Immature natural killer cell (primary cell): ENCODE measurements around the gene FEM1B. TPM values are rescaled to one million over a fixed set of nuclear protein-coding genes. Genes with fewer than 3 reads are reported as not detected.
"Not testable (repeated sequence)": the region's sequence is repeated elsewhere in the genome, so short reads cannot be mapped to it uniquely, and the experiment has no call there.

Source experiments
- DNase-seq, 3 donors: peaks; one replicate each; pipeline ENCODE4 v3.0.0; 2022; ENCODE audit warnings: mixed read lengths in 1 of 3
- H3K27ac Mint-ChIP-seq, 6 donors: one replicate each; pipeline ENCODE4 v1.8.0; 2020; ENCODE audit warnings: mixed read lengths in 6 of 6, mild to moderate bottlenecking in 5 of 6, inconsistent platforms in 4 of 6, moderate library complexity in 3 of 6
- H3K27me3 Mint-ChIP-seq, 3 donors: one replicate each; pipeline ENCODE4 v1.8.0; 2020 to 2021; ENCODE audit warnings: low read depth in 3 of 3, mild to moderate bottlenecking in 3 of 3, mixed read lengths in 3 of 3, moderate library complexity in 3 of 3, inconsistent platforms in 1 of 3
- H3K36me3 Mint-ChIP-seq, 3 donors: one replicate each; pipeline ENCODE4 v1.8.0; 2020; ENCODE audit warnings: mixed read lengths in 3 of 3, inconsistent platforms in 2 of 3, mild to moderate bottlenecking in 2 of 3
- H3K4me1 Mint-ChIP-seq, 2 donors: one replicate each; pipeline ENCODE4 v1.8.0; 2020; ENCODE audit warnings: inconsistent platforms in 2 of 2, mild to moderate bottlenecking in 2 of 2, mixed read lengths in 2 of 2, moderate library complexity in 1 of 2
- H3K4me3 Mint-ChIP-seq, 5 donors: one replicate each; pipeline ENCODE4 v1.8.0; 2020; ENCODE audit warnings: mild to moderate bottlenecking in 5 of 5, mixed read lengths in 5 of 5, inconsistent platforms in 3 of 5, moderate library complexity in 3 of 5
- H3K9me3 Mint-ChIP-seq, 6 donors: one replicate each; pipeline ENCODE4 v1.8.0; 2020; ENCODE audit warnings: mild to moderate bottlenecking in 6 of 6, mixed read lengths in 6 of 6, inconsistent platforms in 4 of 6, moderate library complexity in 3 of 6
- polyA plus RNA-seq, 3 donors: library from polyadenylated mRNA; unstranded; fragments of 300-500 nt; fragmentation: Illumina TruSeq; gene quantifications; one replicate each; pipeline ENCODE4 v1.2.3, GENCODE V29; 2021

FEM1B gene
- polyA plus RNA-seq: 10 to 100 TPM in 2 of 3 donors, 1 to 10 TPM in 1; 6.1 to 25.9 (median 18.4) TPM

- H3K9me3 Mint-ChIP-seq: no peaks in the 10 kb centered on the region
- DNase-seq: peak; percentile 93 to 94 (median 94)
- H3K27ac Mint-ChIP-seq: peak within 1 kb of the TSS; percentile 92 to 98 (median 96)
- H3K4me1 Mint-ChIP-seq: peaks cover 55 to 62% of the 10 kb centered on the region in 2 donors
- H3K4me3 Mint-ChIP-seq: peak within 1 kb of the TSS; percentile 93 to 97 (median 96)
- H3K27me3 Mint-ChIP-seq: peaks cover 6 to 15% (median 14%) of the 10 kb centered on the region in 3 donors
- H3K36me3 Mint-ChIP-seq: no peaks in the 10 kb centered on the region
Measured at GRCh38 chr15:68277603-68278344, at the start of gene FEM1B. TSS of gene FEM1B (plus strand) at chr15:68277745. CDS start at chr15:68278418, 673 bp downstream.

GRCh38 chr15:68228143-68228970 is 49.2 kb upstream of the FEM1B start:
- DNase-seq: no peak
- Mint-ChIP-seq H3K9me3 (no peaks in the 10 kb centered on the region), H3K4me3 (peak overlapping the region; percentile 85 to 95 (median 88)), H3K36me3 (no peaks in the 10 kb centered on the region), H3K27me3 (peaks cover 4 to 8% (median 7%) of the 10 kb centered on the region in 3 donors), H3K4me1 (peaks cover 32 to 33% of the 10 kb centered on the region in 2 donors), H3K27ac (peak overlapping the region; percentile 14 to 81 (median 74))

- Mint-ChIP-seq H3K27me3 (peaks cover 4 to 9% (median 8%) of the 10 kb centered on the region in 3 donors), H3K9me3 (no peaks in the 10 kb centered on the region), H3K27ac (peak overlapping the region; percentile 14 to 81 (median 74)), H3K36me3 (no peaks in the 10 kb centered on the region), H3K4me3 (peak overlapping the region; percentile 85 to 95 (median 88)), H3K4me1 (peaks cover 32 to 33% of the 10 kb centered on the region in 2 donors)
- DNase-seq: no peak
Measured at GRCh38 chr15:68228971-68229385, 48.6 kb upstream of the FEM1B start.

- DNase-seq: peak; percentile 80 to 85 (median 83)
- Mint-ChIP-seq H3K4me3 (peak within 1 kb of the TSS; percentile 90 to 95 (median 94)), H3K36me3 (no peaks in the 10 kb centered on the region), H3K9me3 (no peaks in the 10 kb centered on the region), H3K27ac (peak within 1 kb of the TSS; percentile 29 to 92 (median 82)), H3K27me3 (peaks cover 6 to 9% (median 8%) of the 10 kb centered on the region in 3 donors), H3K4me1 (peaks cover 31 to 32% of the 10 kb centered on the region in 2 donors)
Measured at GRCh38 chr15:68229386-68230156, 48.0 kb upstream of the FEM1B start, which contains the start of gene CLN6. TSS of gene CLN6 (minus strand) at chr15:68229728. CDS start at chr15:68229584, 144 bp downstream.

- peaks cover 8 to 12% (median 10%) of the 10 kb centered on the region in 3 donors for H3K27me3 Mint-ChIP-seq
- peaks cover 24% of the 10 kb centered on the region in 2 donors for H3K4me1 Mint-ChIP-seq
- H3K9me3 Mint-ChIP-seq: no peaks in the 10 kb centered on the region
- peak overlapping the region; percentile 90 to 95 (median 94) for H3K4me3 Mint-ChIP-seq
- peak overlapping the region; percentile 29 to 92 (median 82) for H3K27ac Mint-ChIP-seq
- no peak for DNase-seq
- no peaks in the 10 kb centered on the region for H3K36me3 Mint-ChIP-seq
Measured at GRCh38 chr15:68230157-68231100, 47.1 kb upstream of the FEM1B start.

- Mint-ChIP-seq H3K27me3 (peaks cover 8 to 12% (median 10%) of the 10 kb centered on the region in 3 donors), H3K4me1 (peaks cover 24% of the 10 kb centered on the region in 2 donors), H3K9me3 (no peaks in the 10 kb centered on the region), H3K4me3 (peak overlapping the region; percentile 12 to 94 (median 60)), H3K36me3 (no peaks in the 10 kb centered on the region), H3K27ac (peak overlapping the region in 2 of 6 donors; percentile 4 to 49)
- DNase-seq: no peak
Measured at GRCh38 chr15:68231102-68231818, 46.3 kb upstream of the FEM1B start.

GRCh38 chr15:68232449-68232848 is 45.1 kb upstream of the FEM1B start:
- Mint-ChIP-seq H3K4me1 (peaks cover 22% of the 10 kb centered on the region in 2 donors), H3K4me3 (no peak overlapping the region), H3K27ac (no peak overlapping the region), H3K9me3 (no peaks in the 10 kb centered on the region), H3K27me3 (peaks cover 8 to 12% (median 9%) of the 10 kb centered on the region in 3 donors), H3K36me3 (no peaks in the 10 kb centered on the region)
- no peak for DNase-seq

GRCh38 chr15:68232937-68233336 is 44.6 kb upstream of the FEM1B start:
- Mint-ChIP-seq H3K4me3 (no peak overlapping the region), H3K9me3 (no peaks in the 10 kb centered on the region), H3K27ac (no peak overlapping the region), H3K27me3 (peaks cover 8 to 12% (median 10%) of the 10 kb centered on the region in 3 donors), H3K36me3 (no peaks in the 10 kb centered on the region), H3K4me1 (peaks cover 17 to 18% of the 10 kb centered on the region in 2 donors)
- DNase-seq: no peak

- H3K4me1 Mint-ChIP-seq: peaks cover 7 to 9% of the 10 kb centered on the region in 2 donors
- no peaks in the 10 kb centered on the region for H3K36me3 Mint-ChIP-seq
- no peak overlapping the region for H3K27ac Mint-ChIP-seq
- H3K27me3 Mint-ChIP-seq: peaks cover 10 to 13% (median 10%) of the 10 kb centered on the region in 3 donors
- no peak overlapping the region for H3K4me3 Mint-ChIP-seq
- DNase-seq: no peak
- no peaks in the 10 kb centered on the region for H3K9me3 Mint-ChIP-seq
Measured at GRCh38 chr15:68234060-68234459, 43.5 kb upstream of the FEM1B start.

GRCh38 chr15:68234520-68234919 is 43.0 kb upstream of the FEM1B start:
- peaks cover 10 to 13% (median 10%) of the 10 kb centered on the region in 3 donors for H3K27me3 Mint-ChIP-seq
- not testable (repeated sequence) for H3K4me3 Mint-ChIP-seq, DNase-seq

GRCh38 chr15:68235022-68235421 is 42.5 kb upstream of the FEM1B start:
- no peak overlapping the region for H3K4me3 Mint-ChIP-seq
- DNase-seq: no peak
- H3K4me1 Mint-ChIP-seq: peaks cover 3 to 6% of the 10 kb centered on the region in 2 donors
- no peaks in the 10 kb centered on the region for H3K9me3 Mint-ChIP-seq
- H3K27ac Mint-ChIP-seq: no peak overlapping the region
- H3K27me3 Mint-ChIP-seq: peaks cover 6 to 13% (median 10%) of the 10 kb centered on the region in 3 donors
- H3K36me3 Mint-ChIP-seq: no peaks in the 10 kb centered on the region

More at GRCh38 chr15:68234520-68234919, 43.0 kb upstream of the FEM1B start:
- not testable (repeated sequence) for H3K27ac Mint-ChIP-seq, H3K4me1 Mint-ChIP-seq, H3K36me3 Mint-ChIP-seq, H3K9me3 Mint-ChIP-seq

GRCh38 chr15:68239025-68239424 is 38.5 kb upstream of the FEM1B start:
- no peak for DNase-seq
- no peak overlapping the region for H3K27ac Mint-ChIP-seq
- H3K4me3 Mint-ChIP-seq: no peak overlapping the region
- H3K4me1 Mint-ChIP-seq: no peaks in the 10 kb centered on the region
- peaks cover 0 to 4% (median 1%) of the 10 kb centered on the region in 3 donors for H3K36me3 Mint-ChIP-seq
- peaks cover 1 to 11% (median 8%) of the 10 kb centered on the region in 3 donors for H3K27me3 Mint-ChIP-seq
- peaks cover under 1 to 16% (median 3%) of the 10 kb centered on the region in 6 donors for H3K9me3 Mint-ChIP-seq
